NT2/D1 (cell line): ENCODE data around the gene INTS2.

ENCODE experiments used
- YY1 ChIP-seq: IDR thresholded peaks from 2 replicates; pipeline ENCODE4 v1.6.1; 2011; ENCODE audit not compliant: insufficient read length, insufficient read depth
- ZNF274 ChIP-seq: IDR thresholded peaks from 2 replicates; pipeline ENCODE4 v1.6.1; 2011; ENCODE audit warnings: mild to moderate bottlenecking, low read depth, low read length

DNA sequence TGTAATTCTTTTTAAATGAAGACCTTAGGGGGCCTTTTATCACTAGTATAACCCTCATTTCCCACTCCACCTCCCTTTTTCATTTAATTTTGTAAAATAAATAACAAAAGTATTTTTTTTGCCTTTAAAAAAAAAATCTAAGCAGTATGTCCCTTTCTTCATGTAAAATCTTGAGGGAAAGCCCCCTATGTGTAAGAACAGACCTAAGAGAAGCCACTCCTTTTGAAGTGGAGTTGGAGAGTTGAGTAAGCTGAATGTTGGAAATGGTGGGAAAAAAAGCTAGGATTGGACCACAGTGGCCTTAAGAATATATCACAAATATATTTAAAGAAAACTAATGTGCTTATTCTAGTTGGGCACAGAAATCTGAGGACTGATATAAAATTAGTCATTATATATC lies 44.5 kb upstream of the INTS2 start:
- TF ChIP-seq YY1 (no peak), ZNF274 (no peak)
